Epithelial cell of esophagus (primary cell): ENCODE data around the gene PEA15.

Experiments
- DNase-seq: peaks from one replicate; pipeline ENCODE4 v3.0.0; 2010; ENCODE audit warnings: low read depth
- H3K4me3 ChIP-seq: 2 replicates; pipeline ENCODE4 v1.5.1; 2011; ENCODE audit warnings: mild to moderate bottlenecking, low read length, control low read depth
- TF ChIP-seq, protein P1 (sequence below): IDR thresholded peaks from 2 replicates; pipeline ENCODE4 v1.5.1; 2011; ENCODE audit warnings: low read depth, mild to moderate bottlenecking, low read length, control low read depth, inconsistent platforms; ENCODE audit not compliant: insufficient read depth; ENCODE audit errors: missing control alignments

PEA15 gene

DNA sequence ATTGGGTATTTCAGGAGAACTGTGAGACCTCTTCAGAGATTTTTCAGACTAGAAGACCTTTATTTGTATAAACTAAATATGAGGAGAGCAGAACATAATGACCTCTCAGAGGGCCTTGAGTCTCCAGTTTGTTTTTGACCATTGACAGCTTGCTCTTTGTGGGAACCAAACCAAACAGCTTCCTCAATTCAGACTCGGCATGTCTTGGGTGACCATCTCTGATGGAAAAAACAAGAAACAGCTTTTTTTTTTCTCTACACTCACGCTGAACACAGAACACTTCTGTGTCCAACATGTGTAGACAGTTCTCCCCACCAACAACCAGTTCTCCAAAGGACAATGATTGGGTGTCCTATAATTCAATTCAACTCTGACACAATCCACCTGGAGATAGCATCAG is 42.3 kb upstream of the PEA15 start:
- H3K4me3 ChIP-seq: no peak overlapping the region
- TF ChIP-seq, protein P1, sequence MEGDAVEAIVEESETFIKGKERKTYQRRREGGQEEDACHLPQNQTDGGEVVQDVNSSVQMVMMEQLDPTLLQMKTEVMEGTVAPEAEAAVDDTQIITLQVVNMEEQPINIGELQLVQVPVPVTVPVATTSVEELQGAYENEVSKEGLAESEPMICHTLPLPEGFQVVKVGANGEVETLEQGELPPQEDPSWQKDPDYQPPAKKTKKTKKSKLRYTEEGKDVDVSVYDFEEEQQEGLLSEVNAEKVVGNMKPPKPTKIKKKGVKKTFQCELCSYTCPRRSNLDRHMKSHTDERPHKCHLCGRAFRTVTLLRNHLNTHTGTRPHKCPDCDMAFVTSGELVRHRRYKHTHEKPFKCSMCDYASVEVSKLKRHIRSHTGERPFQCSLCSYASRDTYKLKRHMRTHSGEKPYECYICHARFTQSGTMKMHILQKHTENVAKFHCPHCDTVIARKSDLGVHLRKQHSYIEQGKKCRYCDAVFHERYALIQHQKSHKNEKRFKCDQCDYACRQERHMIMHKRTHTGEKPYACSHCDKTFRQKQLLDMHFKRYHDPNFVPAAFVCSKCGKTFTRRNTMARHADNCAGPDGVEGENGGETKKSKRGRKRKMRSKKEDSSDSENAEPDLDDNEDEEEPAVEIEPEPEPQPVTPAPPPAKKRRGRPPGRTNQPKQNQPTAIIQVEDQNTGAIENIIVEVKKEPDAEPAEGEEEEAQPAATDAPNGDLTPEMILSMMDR: no peak
- no peak for DNase-seq

DNA sequence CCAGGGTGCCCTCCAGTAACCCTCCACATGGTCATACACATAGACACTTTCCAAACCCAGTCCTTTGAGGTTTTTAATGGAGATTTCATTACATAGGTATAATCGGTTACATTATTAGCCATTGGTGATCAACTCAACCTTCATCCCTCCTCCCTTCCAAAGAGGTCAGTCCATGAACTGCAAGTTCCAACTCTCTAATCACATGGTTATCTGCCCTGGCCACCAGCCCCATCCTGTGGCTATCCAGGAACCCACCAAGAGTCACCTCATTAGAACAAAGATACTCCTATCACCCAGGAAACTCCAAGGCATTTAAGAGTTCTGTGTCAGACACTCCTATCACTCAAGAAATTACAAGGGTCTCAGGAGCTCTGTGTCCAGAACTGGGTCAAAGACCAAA is 41.6 kb upstream of the PEA15 start:
- DNase-seq: peak; percentile 12
- no peak overlapping the region for H3K4me3 ChIP-seq
- TF ChIP-seq, protein P1: no peak

DNA sequence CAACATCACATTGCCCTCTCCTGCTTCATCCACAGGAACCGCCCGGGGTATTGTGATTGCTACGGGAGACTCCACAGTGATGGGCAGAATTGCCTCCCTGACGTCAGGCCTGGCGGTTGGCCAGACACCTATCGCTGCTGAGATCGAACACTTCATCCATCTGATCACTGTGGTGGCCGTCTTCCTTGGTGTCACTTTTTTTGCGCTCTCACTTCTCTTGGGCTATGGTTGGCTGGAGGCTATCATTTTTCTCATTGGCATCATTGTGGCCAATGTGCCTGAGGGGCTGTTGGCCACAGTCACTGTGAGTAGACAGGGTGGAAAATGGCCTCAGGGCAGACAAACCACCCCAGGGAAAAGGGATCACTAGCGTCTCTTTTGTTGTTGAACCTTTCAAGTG is 41.1 kb upstream of the PEA15 start:
- no peak overlapping the region for H3K4me3 ChIP-seq
- no peak for DNase-seq

DNA sequence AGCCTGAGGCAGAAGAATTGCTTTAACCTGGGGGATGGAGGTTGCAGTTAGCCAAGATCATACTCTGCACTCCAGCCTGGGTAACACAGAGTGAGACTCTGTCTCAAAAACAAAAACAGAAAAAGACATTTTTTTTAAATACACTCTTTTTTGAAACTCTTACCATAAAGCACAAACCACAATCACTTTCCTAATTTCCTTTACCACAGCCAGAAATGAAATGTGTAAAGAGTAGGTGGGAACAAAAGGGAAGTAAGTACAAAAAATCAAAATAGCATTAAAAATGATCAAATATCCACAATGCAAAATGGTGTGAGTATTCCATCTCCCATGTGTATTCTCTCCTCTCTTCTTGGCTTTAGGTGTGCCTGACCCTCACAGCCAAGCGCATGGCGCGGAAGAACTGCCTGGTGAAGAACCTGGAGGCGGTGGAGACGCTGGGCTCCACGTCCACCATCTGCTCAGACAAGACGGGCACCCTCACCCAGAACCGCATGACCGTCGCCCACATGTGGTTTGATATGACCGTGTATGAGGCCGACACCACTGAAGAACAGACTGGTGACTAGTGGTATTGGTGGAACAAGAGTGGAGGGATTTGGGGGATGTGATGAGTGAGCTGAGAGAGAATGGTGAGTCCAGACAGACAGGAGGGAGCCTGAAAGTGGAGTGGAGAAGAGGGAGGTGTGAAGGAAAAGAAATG is 38.9 kb upstream of the PEA15 start:
- TF ChIP-seq, protein P1: no peak
- no peak overlapping the region for H3K4me3 ChIP-seq
- DNase-seq: no peak

More for the DNA sequence above, 41.1 kb upstream of the PEA15 start:
- TF ChIP-seq, protein P1: no peak

DNA sequence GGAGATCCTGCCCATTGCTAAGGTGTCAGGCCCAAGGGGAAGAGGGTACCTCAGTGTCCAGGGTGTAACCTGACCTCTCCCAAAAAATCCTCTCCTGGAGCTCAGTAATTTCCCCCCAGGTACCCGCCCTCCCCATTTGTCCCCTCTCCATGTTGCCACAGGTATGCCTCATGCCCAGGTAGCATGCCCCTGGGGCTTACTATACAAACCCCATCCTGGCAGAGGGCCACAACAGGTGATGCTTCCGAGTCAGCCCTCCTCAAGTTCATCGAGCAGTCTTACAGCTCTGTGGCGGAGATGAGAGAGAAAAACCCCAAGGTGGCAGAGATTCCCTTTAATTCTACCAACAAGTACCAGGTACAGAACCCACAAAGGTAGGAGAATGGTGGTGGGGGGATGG is 38.1 kb upstream of the PEA15 start:
- no peak overlapping the region for H3K4me3 ChIP-seq
- peak; percentile 19 for DNase-seq
- TF ChIP-seq, protein P1: no peak

DNA sequence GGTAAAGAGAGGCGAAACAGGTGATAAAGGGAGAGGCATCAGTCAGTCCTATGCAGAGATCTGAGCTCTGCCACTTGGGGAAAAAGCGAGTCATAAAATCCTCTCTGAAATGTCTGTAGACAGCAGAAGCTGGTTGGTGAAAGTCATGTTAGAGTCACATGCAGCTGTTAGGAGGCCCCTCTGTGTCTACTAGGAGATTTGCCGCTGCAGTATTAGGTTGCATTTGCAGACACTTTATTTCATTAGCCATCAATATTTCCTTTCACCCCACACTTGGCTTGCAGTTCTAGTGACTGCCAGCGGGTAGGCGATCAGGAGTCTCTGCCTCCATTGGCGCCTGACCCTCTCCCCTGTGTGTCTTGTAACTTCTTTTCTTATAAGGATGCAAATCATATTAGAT is 37.6 kb upstream of the PEA15 start:
- no peak overlapping the region for H3K4me3 ChIP-seq
- TF ChIP-seq, protein P1: no peak
- DNase-seq: no peak

DNA sequence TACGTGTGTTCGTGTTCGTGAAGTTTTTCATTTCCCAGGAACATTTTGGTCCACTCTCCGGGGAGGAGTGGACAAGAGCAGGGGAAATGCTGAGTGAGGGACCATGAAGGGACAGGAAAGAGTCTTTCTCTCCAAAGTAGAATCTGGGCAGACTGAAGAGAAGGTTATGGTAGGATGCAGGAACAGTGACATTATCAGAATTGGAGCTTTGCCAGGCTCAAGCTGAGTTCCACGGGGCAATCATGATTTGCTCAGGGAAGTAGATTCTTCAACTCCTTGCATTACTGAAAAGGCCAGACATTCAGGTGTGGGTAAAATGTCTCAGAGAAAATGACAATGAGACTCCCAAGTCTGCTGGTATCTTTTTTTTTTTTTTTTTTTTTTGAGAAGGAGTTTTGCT is 37.2 kb upstream of the PEA15 start:
- TF ChIP-seq, protein P1: no peak
- DNase-seq: no peak
- H3K4me3 ChIP-seq: no peak overlapping the region
